T-cell (primary cell): ENCODE data around the gene CCDC82. TPM values are rescaled to one million over a fixed set of nuclear protein-coding genes. Genes with fewer than 3 reads are reported as not detected.

Experiments
- ATAC-seq, 4 experiments: fragments of 200-7000 bp in 3 of 4; fragments of 150-1000 bp in 1 of 4; cut with Tn5 transposase; replicated peaks in 1 of 4; 1 replicate in 3 of 4; 2 replicates in 1 of 4; pipeline ENCODE4 v1.10.0; 2021; ENCODE audit warnings: moderate library complexity in 3 of 4, mild to moderate bottlenecking in 2 of 4, moderate number of reproducible peaks in 1 of 4
- CTCF ChIA-PET, 2 donors: fragments of 300-600 bp; sonication (Branson Sonifier 250); formaldehyde crosslinking; loops; one replicate each; lab custom pipeline; 2022; ENCODE audit warnings: antibody characterized with exemption in 2 of 2; lab: Charles Lee
- POLR2A ChIA-PET, 2 donors: fragments of 300-600 bp; sonication (Branson Sonifier 250); formaldehyde crosslinking; loops; one replicate each; lab custom pipeline; 2022; ENCODE audit warnings: antibody characterized with exemption in 2 of 2; lab: Charles Lee
- DNase-seq, 35 experiments: peaks; one replicate each; pipeline versions ENCODE4 v3.0.0 to v3.0.0-alpha.2; 2013 to 2023
- H3K27ac ChIP-seq: one replicate; pipeline ENCODE4 v1.5.1; 2013; ENCODE audit warnings: low read length
- H3K27me3 ChIP-seq, 2 experiments: replicated peaks in 1 of 2; 1 replicate in 1 of 2; 2 replicates in 1 of 2; pipeline versions ENCODE4 v1.6.1 to v1.7.0; 2013; ENCODE audit warnings: low read length in 1 of 2, mixed read lengths in 1 of 2; ENCODE audit not compliant: control insufficient read depth in 2 of 2, insufficient read depth in 2 of 2; ENCODE audit errors: extremely low read depth in 1 of 2
- H3K36me3 ChIP-seq, 2 donors: 1 replicate in 1 of 2; 2 replicates in 1 of 2; pipeline versions ENCODE4 v1.6.1 to v1.7.0; 2013; ENCODE audit warnings: low read length in 1 of 2; ENCODE audit not compliant: control insufficient read depth in 2 of 2, insufficient read depth in 1 of 2; ENCODE audit errors: extremely low read depth in 1 of 2
- H3K4me1 ChIP-seq, 2 experiments: 1 replicate in 1 of 2; 2 replicates in 1 of 2; pipeline versions ENCODE4 v1.6.1 to v1.7.0; 2013; ENCODE audit warnings: low read length in 2 of 2, mixed read lengths in 1 of 2; ENCODE audit not compliant: insufficient read depth in 2 of 2, control insufficient read depth in 1 of 2; ENCODE audit errors: extremely low read depth in 1 of 2
- H3K4me3 ChIP-seq, 2 donors: 1 replicate in 1 of 2; 2 replicates in 1 of 2; pipeline versions ENCODE4 v1.5.1 to v1.7.0; 2013; ENCODE audit warnings: mild to moderate bottlenecking in 2 of 2, low read length in 1 of 2, moderate library complexity in 1 of 2; ENCODE audit not compliant: control insufficient read depth in 1 of 2; ENCODE audit errors: extremely low read depth in 1 of 2
- H3K9me3 ChIP-seq: 2 replicates; pipeline ENCODE4 v1.7.0; 2013
- H3K27ac Mint-ChIP-seq, 2 donors: one replicate each; pipeline ENCODE4 v1.8.0; 2020 to 2021; ENCODE audit warnings: mild to moderate bottlenecking in 2 of 2, mixed read lengths in 2 of 2
- H3K27me3 Mint-ChIP-seq, 2 donors: one replicate each; pipeline ENCODE4 v1.8.0; 2021 to 2022; ENCODE audit warnings: mixed read lengths in 2 of 2
- H3K36me3 Mint-ChIP-seq: one replicate; pipeline ENCODE4 v1.8.0; 2021; ENCODE audit warnings: mixed read lengths
- H3K4me1 Mint-ChIP-seq, 3 donors: one replicate each; pipeline ENCODE4 v1.8.0; 2020 to 2022; ENCODE audit warnings: mixed read lengths in 3 of 3, mild to moderate bottlenecking in 1 of 3
- H3K4me3 Mint-ChIP-seq, 3 donors: one replicate each; pipeline ENCODE4 v1.8.0; 2020 to 2022; ENCODE audit warnings: mild to moderate bottlenecking in 3 of 3, mixed read lengths in 3 of 3, moderate library complexity in 3 of 3
- H3K9me3 Mint-ChIP-seq, 3 donors: one replicate each; pipeline ENCODE4 v1.8.0; 2020 to 2022; ENCODE audit warnings: mixed read lengths in 3 of 3
- WGBS: methylation state at CpG from one replicate; pipeline ENCODE4 v1.1.5; 2013; ENCODE audit warnings: missing lambda C conversion rate; ENCODE audit not compliant: insufficient coverage; 5-methylcytosine and 5-hydroxymethylcytosine counted together
- total RNA-seq, 35 experiments: library from RNA in 6 of 35; stranded (reverse) in 6 of 35; fragments of 120-200 nt in 1 of 35; gene quantifications; one replicate each; pipeline versions ENCODE4 v1.2.1 to v1.2.4 and lab custom pipeline; 2013 to 2026

Gene CCDC82
- total RNA-seq, 5 donors from 2014 or later (not counting 1 experiment from before 2014, with no cell fraction given) = 28.9 to 37.1 (median 33.5) TPM

DNA sequence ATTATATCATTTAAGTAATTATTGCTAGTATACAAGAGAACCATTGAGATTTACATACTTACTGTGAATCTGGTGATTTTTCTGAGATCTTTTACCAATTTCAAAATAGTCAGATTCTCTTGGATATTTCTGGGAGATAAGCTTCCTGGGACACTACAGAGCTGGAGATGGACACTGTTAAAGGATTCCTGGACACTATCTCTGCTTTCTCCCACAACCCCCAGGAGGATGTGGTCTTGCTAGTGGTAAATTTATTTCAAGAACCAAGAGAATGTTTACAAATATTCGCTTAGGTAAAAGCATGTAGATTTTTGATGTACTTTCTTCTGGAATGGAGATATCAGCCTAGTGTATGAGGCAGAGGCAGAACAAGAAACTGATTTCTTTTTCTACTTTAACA is 12.9 kb downstream of the CCDC82 start:
- H3K4me1 Mint-ChIP-seq = peaks cover 0 to 5% (median 2%) of the 10 kb centered on the region in 3 donors
- no peaks in the 10 kb centered on the region for H3K9me3 Mint-ChIP-seq
- Histone ChIP-seq H3K4me3 (no peak overlapping the region), H3K4me1 (no peaks in the 10 kb centered on the region), H3K27ac (no peak overlapping the region), H3K9me3 (no peaks in the 10 kb centered on the region), H3K27me3 (no peaks in the 10 kb centered on the region), H3K36me3 (peaks cover 0 to 13% of the 10 kb centered on the region in 2 donors)
- no peak overlapping the region for H3K27ac Mint-ChIP-seq
- ChIA-PET CTCF (interaction anchor here in 1 of 2 donors (0.5 kb wide), 1 partner anchor 13 kb away, joined by 3 read pairs; the partner anchor contains the start of genes CCDC82 and JRKL), POLR2A (no interaction called here)
- peaks cover 62% of the 10 kb centered on the region for H3K36me3 Mint-ChIP-seq
- WGBS = no CpG with 5 or more reads among the region's 1 CpG
- H3K27me3 Mint-ChIP-seq = no peaks in the 10 kb centered on the region
- no peak overlapping the region for H3K4me3 Mint-ChIP-seq
- no peak for ATAC-seq
- no peak for DNase-seq

DNA sequence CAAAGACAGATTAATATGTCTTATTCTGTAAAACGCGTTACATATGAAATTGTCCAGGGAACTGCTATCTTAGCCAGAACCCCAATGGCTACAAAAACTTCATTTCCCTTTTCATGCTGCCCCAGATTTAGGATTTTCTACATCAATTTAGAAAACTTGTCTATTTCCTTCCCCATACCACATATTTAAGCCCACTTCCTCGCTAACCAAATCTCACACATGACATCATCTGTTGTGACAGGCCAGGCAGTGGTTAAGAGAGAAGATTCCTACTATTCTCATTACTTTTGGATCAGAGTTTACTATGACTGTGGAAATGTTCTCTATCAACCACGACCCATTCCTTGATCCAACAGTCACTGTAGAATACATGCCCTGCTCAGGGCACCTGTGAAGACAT is 15.9 kb downstream of the CCDC82 start:
- no CpG with 5 or more reads among the region's 4 CpGs for WGBS
- no peaks in the 10 kb centered on the region for H3K27me3 Mint-ChIP-seq
- Histone ChIP-seq H3K9me3 (no peaks in the 10 kb centered on the region), H3K4me3 (no peak overlapping the region), H3K36me3 (peaks cover 4 to 20% of the 10 kb centered on the region in 2 donors), H3K27me3 (no peaks in the 10 kb centered on the region), H3K27ac (no peak overlapping the region), H3K4me1 (no peaks in the 10 kb centered on the region)
- no peak overlapping the region for H3K4me3 Mint-ChIP-seq
- H3K9me3 Mint-ChIP-seq = no peaks in the 10 kb centered on the region
- no peak for DNase-seq
- no peak for ATAC-seq
- ChIA-PET POLR2A (interaction anchor here in 1 of 2 donors (0.5 kb wide), 1 partner anchor 42 kb away, joined by 4 read pairs; no protein-coding TSS in a partner anchor), CTCF (interaction anchor here in 1 of 2 donors (1.2 kb wide), 1 partner anchor 31 kb away, joined by 5 read pairs; the partner anchor contains the start of gene MAML2)
- peaks cover 0 to 2% (median 2%) of the 10 kb centered on the region in 3 donors for H3K4me1 Mint-ChIP-seq
- no peak overlapping the region for H3K27ac Mint-ChIP-seq
- peaks cover 58% of the 10 kb centered on the region for H3K36me3 Mint-ChIP-seq

DNA sequence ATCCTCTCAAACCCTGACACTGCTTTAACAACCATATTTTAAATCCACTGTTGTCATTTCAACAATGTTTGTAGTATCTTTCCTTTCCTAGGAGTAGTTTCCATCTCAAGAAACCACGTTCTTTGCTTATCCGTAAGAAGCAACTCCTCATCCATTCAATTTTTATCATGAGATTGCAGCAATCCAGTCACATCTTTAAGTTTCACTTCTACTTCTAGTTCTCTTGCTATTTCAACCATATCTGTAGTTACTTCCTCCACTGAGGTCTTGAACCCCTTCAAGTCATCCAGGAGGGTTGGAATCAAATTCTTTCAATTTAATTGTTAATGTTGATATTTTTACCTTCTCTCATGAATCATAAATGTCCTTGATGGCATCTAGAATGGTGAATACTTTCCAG is 22.4 kb downstream of the CCDC82 start:
- H3K4me1 ChIP-seq = no peaks in the 10 kb centered on the region
- no peaks in the 10 kb centered on the region for H3K9me3 ChIP-seq
- WGBS = 100% methylated on average over 2 of the region's 2 CpGs
- Mint-ChIP-seq H3K36me3 (peaks cover 37% of the 10 kb centered on the region), H3K4me3 (no peak overlapping the region), H3K4me1 (peaks cover 0 to 3% (median 3%) of the 10 kb centered on the region in 3 donors), H3K9me3 (no peaks in the 10 kb centered on the region), H3K27me3 (no peaks in the 10 kb centered on the region), H3K27ac (no peak overlapping the region)
- ChIA-PET CTCF (no interaction called here), POLR2A (no interaction called here)
- H3K36me3 ChIP-seq = peaks cover 5 to 31% of the 10 kb centered on the region in 2 donors
- H3K27me3 ChIP-seq = no peaks in the 10 kb centered on the region
- ATAC-seq = no peak
- H3K27ac ChIP-seq = no peak overlapping the region
- H3K4me3 ChIP-seq = no peak overlapping the region
- no peak for DNase-seq

DNA sequence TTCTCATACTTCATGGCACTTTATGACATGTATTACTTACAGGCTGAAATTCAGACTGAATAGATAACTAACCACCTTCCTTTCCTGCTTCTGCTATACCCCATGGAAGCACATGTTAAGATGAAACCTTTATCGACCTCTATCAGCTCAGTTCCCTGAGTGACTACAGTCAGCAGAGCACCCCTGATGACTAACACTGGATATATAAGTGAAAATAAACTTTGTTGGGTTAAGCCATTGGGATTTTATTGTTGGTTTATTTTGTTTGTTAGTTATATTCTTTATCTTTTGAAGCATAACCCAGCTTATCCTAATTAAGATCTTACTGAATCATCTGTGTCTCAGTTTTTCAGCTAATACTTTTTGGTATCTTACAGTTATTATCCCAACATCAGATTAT is 23.7 kb downstream of the CCDC82 start:
- ATAC-seq (no peak), DNase-seq (no peak)
- Histone ChIP-seq H3K4me1 (no peaks in the 10 kb centered on the region), H3K9me3 (no peaks in the 10 kb centered on the region), H3K27ac (no peak overlapping the region), H3K4me3 (no peak overlapping the region), H3K36me3 (peaks cover 5 to 33% of the 10 kb centered on the region in 2 donors), H3K27me3 (no peaks in the 10 kb centered on the region)
- Mint-ChIP-seq H3K4me1 (peaks cover 0 to 3% (median 3%) of the 10 kb centered on the region in 3 donors), H3K4me3 (no peak overlapping the region), H3K27me3 (no peaks in the 10 kb centered on the region), H3K27ac (no peak overlapping the region), H3K9me3 (no peaks in the 10 kb centered on the region), H3K36me3 (peaks cover 30% of the 10 kb centered on the region)
- CTCF ChIA-PET = interaction anchor here (1.0 to 1.1 kb wide), 2 partner anchors 23 to 276 kb away, joined by 3 to 5 read pairs; partner anchors contain the start of gene MAML2 (in 1 of the 2)
- POLR2A ChIA-PET = no interaction called here
- WGBS = no CpG with 5 or more reads among the region's 1 CpG

DNA sequence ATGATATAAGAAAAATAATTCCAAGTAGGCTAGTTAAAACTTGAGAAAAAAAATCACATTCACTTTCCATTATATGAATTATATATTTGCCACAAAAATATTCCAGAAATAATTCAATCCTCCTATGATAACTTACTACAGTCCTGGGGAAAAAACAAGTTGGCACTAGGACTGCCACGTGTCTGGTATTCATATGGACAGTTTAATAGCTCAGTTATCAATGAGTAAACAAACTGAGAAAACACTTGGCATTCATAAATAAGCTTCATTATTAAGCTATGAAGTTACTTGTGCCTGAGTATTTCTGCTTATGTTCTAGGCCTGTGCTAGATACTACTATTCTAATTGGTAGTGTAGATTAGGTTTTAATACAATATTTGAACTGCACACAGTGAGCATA is 24.2 kb downstream of the CCDC82 start:
- H3K27ac ChIP-seq = no peak overlapping the region
- H3K4me3 ChIP-seq = no peak overlapping the region
- no peaks in the 10 kb centered on the region for H3K4me1 ChIP-seq
- no peak for ATAC-seq
- H3K27me3 ChIP-seq = no peaks in the 10 kb centered on the region
- no CpG with 5 or more reads among the region's 1 CpG for WGBS
- H3K27me3 Mint-ChIP-seq = no peaks in the 10 kb centered on the region
- H3K27ac Mint-ChIP-seq = no peak overlapping the region
- peaks cover 5 to 27% of the 10 kb centered on the region in 2 donors for H3K36me3 ChIP-seq
- H3K36me3 Mint-ChIP-seq = peaks cover 26% of the 10 kb centered on the region
- H3K9me3 ChIP-seq = no peaks in the 10 kb centered on the region
- ChIA-PET POLR2A (interaction anchor here in 1 of 2 donors (0.6 kb wide), 1 partner anchor 572 kb away, joined by 5 read pairs; no protein-coding TSS in a partner anchor), CTCF (interaction anchor here (1.0 to 1.1 kb wide), 2 partner anchors 22 to 276 kb away, joined by 3 to 5 read pairs; partner anchors contain the start of gene MAML2 (in 1 of the 2))
- peaks cover 0 to 3% (median 3%) of the 10 kb centered on the region in 3 donors for H3K4me1 Mint-ChIP-seq
- no peak overlapping the region for H3K4me3 Mint-ChIP-seq
- H3K9me3 Mint-ChIP-seq = no peaks in the 10 kb centered on the region
- no peak for DNase-seq

DNA sequence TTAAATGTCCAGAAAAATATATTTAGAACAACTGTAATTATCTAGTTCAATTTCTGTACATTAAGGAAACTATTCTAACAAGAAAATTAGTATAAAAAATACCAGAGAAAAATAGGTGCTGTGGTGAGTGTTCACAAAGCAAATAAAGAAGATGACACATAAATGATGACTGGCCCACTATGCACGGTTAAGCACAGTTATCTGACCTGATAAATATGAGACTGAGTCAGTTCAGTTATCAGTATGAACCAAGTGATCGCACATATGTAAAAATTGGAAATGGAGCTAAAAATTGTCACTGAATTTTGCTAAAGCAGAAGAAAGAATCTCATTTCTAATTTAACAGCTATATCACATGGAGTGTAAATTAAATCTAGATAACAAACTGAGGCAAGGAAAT is 27.9 kb downstream of the CCDC82 start:
- no peak for ATAC-seq
- Mint-ChIP-seq H3K9me3 (no peaks in the 10 kb centered on the region), H3K36me3 (peaks cover 32% of the 10 kb centered on the region), H3K27me3 (no peaks in the 10 kb centered on the region), H3K4me1 (peaks cover 2 to 15% (median 9%) of the 10 kb centered on the region in 3 donors), H3K27ac (no peak overlapping the region), H3K4me3 (no peak overlapping the region)
- Histone ChIP-seq H3K4me3 (no peak overlapping the region), H3K36me3 (peaks cover 0 to 42% of the 10 kb centered on the region in 2 donors), H3K9me3 (no peaks in the 10 kb centered on the region), H3K27me3 (no peaks in the 10 kb centered on the region), H3K4me1 (no peaks in the 10 kb centered on the region), H3K27ac (no peak overlapping the region)
- ChIA-PET CTCF (interaction anchor here (1.0 to 1.4 kb wide), 2 partner anchors 19 kb away, joined by 4 to 7 read pairs; partner anchors contain the start of gene MAML2 (in 2 of the 2)), POLR2A (interaction anchor here in 1 of 2 donors (0.6 kb wide), 1 partner anchor 119 kb away, joined by 3 read pairs; no protein-coding TSS in a partner anchor)
- WGBS = 50% methylated on average over 1 of the region's 2 CpGs
- no peak for DNase-seq
